ENCODE measurements around the gene B3GNT7.
"Not testable (repeated sequence)": the region's sequence is repeated elsewhere in the genome, so short reads cannot be mapped to it uniquely, and the experiment has no call there.

B3GNT7 gene

GRCh38 chr2:231400681-231401080, 5.2 kb downstream of the B3GNT7 start:
- DNase-seq (ENCODE audit: low read depth in 3 of 3) = not testable (repeated sequence)

DNA sequence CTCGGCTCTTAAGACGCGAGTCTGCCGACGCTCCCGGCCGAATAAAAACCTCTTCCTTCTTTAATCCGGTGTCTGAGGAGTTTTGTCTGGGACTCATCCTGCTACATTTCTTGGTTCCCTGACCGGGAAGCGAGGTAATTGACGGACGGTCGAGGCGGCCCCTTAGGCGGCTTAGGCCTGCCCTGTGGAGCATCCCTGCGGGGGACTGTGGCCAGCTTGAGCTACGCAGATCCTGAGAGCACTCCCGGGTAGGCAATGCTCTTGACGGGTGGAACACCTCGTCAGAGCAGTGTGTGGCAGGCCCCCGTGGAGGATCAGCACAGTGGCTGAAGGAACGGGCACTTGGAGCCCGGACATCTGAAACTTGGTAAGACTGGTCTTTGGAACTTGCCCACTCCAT, 5.6 kb downstream of the B3GNT7 start:
- DNase-seq (ENCODE audit: low read depth in 3 of 3) = not testable (repeated sequence)

DNA sequence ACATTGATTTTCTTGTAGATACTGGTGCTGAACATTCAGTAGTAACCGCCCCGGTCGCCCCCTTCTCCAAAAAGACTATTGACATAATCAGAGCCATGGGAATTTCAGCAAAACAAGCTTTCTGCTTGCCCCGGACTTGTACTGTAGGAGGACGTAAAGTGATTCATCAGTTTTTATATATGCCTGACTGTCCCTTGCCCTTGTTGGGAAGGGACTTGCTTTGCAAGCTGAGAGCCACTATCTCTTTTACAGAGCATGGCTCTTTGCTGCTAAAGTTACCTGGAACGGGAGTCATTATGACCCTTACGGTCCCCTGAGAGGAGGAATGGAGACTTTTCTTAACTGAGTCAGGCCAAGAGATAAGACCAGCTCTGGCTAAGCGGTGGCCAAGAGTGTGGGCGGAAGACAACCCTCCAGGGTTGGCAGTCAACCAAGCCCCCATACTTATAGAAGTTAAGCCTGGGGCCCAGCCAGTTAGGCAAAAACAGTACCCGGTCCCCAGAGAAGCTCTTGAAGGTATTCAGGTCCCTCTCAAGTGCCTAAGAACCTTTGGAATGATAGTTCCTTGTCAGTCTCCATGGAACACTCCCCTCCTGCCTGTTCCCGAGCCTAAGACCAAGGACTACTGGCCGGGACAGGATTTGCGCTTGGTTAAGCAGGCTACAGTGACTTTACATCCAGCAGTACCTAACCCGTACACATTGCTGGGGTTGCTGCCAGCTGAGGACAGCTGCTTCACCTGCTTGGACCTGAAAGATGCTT, 8.1 kb downstream of the B3GNT7 start:
- not testable (repeated sequence) for DNase-seq (ENCODE audit: low read depth in 3 of 3)

GRCh38 chr2:231404183-231404578, 8.7 kb downstream of the B3GNT7 start:
- DNase-seq (ENCODE audit: low read depth in 3 of 3) = not testable (repeated sequence)

GRCh38 chr2:231405601-231406367, 10.3 kb downstream of the B3GNT7 start:
- DNase-seq (ENCODE audit: low read depth in 3 of 3) = not testable (repeated sequence)

- not testable (repeated sequence) for DNase-seq (ENCODE audit: low read depth in 3 of 3)
These were observed 12.2 kb downstream of the B3GNT7 start for GRCh38 chr2:231407686-231408085.

GRCh38 chr2:231408304-231408703, 12.8 kb downstream of the B3GNT7 start:
- not testable (repeated sequence) for DNase-seq (ENCODE audit: low read depth in 3 of 3)

GRCh38 chr2:231409776-231410175, 14.3 kb downstream of the B3GNT7 start:
- no peak for DNase-seq (ENCODE audit: low read depth in 3 of 3)

DNA sequence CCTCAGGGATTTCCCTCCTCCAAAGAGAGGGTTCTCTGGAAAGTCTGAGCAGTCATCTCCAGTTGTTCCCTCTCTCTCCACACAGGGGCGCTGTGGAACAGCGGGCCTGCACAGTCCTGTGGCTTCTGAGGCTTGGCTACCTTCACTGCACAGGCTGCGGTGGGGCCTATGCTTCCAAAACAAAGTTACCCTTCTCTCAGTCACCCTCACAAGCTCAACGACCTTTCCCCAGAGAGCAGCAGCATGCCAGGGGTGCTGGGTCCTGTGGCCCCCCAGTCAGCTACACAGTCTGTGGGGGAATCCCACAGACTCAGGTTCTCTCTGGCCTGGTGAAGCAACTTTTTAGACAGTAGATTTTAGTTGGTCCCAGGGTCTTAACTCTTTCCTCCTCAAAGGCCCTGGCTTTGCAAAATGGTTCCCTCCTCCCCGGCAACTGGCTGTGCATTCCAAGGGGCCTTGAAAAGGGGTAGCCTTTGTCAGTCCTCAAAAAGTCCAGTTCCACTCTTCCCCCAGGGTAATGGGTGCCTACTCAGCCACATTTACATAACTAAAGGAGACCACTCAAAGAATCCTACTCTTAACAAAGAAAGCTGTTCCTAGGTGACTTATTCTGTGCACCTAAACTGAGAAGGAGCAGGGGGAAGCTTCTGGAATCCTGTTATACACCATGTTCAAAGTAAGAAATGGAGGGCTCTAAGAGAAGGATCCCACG, 14.9 kb downstream of the B3GNT7 start:
- DNase-seq (ENCODE audit: low read depth in 3 of 3) = no peak

DNA sequence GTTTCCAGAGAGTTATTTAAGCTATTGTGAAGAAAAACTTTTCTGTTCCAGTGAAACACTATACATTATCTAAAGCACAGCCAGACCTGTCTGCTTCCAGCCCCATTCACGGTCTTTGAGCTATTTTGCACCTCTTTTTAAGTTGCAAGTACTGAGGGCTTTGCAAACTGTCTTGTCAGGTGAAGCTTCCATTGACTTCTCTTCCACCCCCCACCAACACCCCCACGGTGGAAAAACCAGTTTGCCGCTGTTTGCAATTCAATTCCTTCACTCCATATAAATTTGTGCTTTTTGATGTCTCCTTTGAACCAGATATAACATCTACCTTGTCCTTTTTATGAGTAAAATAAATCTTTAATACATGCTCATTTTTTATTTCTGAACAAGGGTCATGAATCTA, 15.7 kb downstream of the B3GNT7 start:
- no peak for DNase-seq (ENCODE audit: low read depth in 3 of 3)

DNA sequence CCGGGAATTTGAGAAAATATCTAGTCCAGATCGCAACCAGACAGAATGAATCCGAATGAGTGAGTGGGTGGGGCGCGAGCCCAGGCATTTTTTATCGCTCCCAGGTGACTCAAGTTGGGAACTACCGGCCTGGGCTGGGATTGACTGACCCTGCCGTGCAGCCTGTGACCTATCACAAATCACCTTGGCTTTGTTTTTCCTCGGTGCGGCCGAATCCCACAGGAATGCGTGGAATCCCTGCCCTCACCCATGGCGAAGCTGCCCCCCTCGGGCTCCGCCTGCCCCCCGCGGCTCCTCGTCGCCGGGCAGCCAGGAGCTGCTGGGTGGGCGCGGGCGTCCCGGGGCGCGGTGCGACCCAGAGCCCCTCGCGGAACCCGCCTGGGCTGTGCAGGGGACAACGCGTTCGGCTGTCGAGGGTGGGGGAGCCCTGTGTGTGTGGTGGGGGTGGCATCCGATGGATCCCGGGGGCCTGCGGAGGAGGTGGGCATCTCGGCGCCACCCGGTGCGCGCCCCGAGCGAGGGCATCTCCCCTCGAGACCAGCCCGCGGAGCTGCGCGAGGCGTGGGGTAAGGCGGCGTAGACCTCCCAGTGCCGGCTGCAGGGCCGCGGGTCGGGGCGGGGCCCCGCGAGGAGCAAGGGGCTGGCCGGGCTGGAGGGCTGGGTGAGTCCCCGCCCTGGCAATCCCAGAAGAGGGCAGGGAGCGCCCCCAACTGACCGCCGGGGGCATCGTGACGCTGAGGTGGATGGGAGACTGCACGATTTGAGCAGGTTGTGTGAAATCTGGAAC, 16.5 kb downstream of the B3GNT7 start:
- DNase-seq (ENCODE audit: low read depth in 3 of 3) = peak; percentile 46 to 71 (median 63)

GRCh38 chr2:231412618-231412963, 17.1 kb downstream of the B3GNT7 start:
- DNase-seq (ENCODE audit: low read depth in 3 of 3) = no peak

DNA sequence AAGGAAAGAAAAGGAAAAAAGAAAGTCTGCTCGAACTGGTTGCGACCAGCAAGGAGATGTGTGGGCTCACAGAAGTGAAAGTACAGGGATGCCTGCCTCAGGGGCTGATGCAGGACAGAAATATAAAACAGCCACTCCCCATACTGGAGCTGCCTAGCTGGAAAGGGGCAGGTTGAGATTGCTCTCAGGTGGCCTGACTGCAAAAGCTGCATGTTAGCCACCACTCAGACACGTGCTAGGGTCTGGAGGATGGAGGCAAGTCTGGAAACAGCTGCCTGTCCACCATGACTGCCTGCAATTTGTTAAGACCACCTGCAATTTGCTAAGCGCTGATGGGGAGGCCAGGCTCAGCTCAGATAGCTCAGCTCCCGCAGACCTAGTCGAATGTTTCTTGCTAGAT, 17.9 kb downstream of the B3GNT7 start:
- no peak for DNase-seq (ENCODE audit: low read depth in 3 of 3)

GRCh38 chr2:231413921-231414476, 18.5 kb downstream of the B3GNT7 start:
- DNase-seq (ENCODE audit: low read depth in 3 of 3) = no peak

DNA sequence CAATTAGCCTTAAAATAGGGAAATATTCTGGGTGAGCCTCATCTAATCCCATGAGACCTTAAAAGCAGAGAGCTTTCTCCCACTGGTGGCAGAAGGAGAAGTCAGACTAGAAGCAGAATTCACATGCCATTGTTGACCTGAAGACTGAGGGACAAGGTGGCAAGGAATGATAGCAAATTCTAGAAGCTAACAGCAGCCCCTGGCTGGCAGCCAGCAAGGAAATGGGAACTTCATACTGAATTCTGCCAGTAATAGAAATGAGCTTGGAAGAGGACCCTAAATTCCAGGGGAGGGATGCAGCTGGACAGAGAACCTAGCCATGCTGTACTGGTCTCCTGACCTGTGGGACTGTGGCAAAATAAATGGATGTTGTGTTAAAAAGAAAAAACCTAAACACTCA, 19.5 kb downstream of the B3GNT7 start:
- no peak for DNase-seq (ENCODE audit: low read depth in 3 of 3)

DNA sequence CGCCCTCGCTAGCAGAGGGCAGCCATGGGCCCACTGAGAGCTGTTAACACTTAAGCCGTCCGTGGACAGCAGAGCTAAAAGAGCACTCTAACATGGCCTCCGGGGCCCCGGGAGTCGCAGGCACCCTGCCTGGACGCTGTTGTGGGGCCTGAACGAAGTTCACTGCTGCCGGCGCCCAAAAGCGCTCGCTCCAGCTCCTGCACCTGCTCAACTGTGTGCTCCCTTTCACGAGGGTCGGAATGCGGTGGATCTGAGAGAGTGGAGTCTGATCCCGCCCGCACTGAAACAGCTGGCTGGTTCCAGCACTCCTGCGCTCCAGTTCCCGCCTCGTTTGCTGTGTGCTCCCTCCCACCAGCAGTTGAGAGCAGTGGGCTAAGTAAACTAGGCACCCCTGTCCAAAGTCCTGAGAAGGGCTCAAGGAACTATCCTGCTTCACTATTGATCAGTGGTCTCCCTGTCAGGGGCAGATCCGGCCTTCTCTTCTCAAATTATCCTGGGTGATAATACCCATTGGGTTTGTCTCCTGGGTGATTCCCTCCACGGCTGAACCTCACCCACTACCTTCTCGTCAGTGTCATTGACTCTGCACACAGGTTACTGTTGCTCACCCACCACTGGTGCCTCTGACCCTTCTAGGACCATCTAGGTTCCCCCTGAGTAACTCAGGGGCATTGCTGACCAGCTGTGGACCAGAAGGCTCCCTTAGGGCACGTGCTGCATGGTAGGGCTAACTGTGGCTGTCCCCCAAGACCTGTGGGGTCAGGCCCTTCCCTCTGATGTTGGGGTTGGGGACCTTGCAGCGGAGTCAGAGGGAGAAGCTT, 23.5 kb downstream of the B3GNT7 start:
- DNase-seq (ENCODE audit: low read depth in 3 of 3) = no peak

DNA sequence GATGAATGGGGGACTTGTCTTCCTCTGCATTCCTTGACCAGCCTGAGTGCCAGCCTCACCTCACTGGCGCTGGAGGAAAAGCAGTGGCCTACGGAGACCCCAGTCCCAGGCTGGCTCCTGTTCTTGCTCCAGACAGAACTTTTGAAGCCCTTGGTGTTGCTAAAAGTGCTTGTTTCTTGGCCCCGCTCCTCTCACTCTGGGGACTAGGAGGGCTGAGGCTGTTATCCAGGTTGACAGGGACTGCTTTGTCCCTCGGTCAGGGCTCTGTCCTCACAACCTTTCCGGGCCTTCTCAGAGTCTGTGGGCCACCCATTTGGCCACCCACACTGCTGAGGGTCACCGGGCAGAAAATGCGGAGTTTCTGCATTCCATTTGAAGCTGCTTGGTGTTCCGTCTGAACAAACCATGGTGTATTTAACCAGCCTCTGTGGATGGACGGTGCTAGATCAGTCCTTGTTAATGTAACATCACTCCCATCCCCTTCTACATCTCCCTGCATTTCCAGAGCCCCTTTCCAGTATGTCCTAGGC, 25.6 kb downstream of the B3GNT7 start:
- DNase-seq (ENCODE audit: low read depth in 3 of 3) = no peak

DNA sequence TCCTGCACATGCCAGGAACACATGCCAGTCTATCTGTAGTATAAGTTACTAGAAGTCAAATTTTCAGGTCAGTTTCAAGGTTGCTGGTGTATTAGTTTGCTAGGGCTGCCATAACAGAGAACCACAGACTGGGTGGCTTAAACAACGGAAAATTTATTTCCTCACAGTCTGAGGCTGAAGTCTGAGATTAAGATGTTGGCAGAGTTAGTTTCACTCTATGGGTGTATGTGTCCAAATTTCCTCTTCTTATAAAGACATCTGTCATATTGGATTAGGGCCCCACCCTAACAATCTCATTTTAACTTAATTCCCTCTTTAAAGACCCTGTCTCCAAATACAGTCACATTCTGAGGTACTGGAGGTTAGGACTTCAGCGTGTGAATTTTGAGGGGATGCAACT, 26.5 kb downstream of the B3GNT7 start:
- DNase-seq (ENCODE audit: low read depth in 3 of 3) = no peak

GRCh38 chr2:231423176-231423575, 27.7 kb downstream of the B3GNT7 start:
- DNase-seq (ENCODE audit: low read depth in 3 of 3) = no peak

- no peak for DNase-seq (ENCODE audit: low read depth in 3 of 3)
These were observed 29.8 kb downstream of the B3GNT7 start for GRCh38 chr2:231425291-231425810.
